MM.1S (cell line): ENCODE measurements around the gene MYO5C.

Experiments used
- EZH2 ChIP-seq: fragments of 300-600 bp; sonication (generic); optimal IDR thresholded peaks from 2 replicates; pipeline ENCODE3; 2017; ENCODE audit warnings: low read depth, mild to moderate bottlenecking, antibody characterized with exemption, low read length, mixed read lengths
- EZH2phosphoT487 ChIP-seq: fragments of 300-600 bp; sonication (generic); IDR thresholded peaks from 2 replicates; pipeline ENCODE4 v1.6.1; 2018; ENCODE audit warnings: antibody characterized with exemption, low read length
- TF ChIP-seq, protein P1 (sequence below): fragments of 300-600 bp; sonication (generic); IDR thresholded peaks from 2 replicates; pipeline ENCODE4 v1.5.1; 2016; ENCODE audit warnings: antibody characterized with exemption, low read length, mixed read lengths

DNA sequence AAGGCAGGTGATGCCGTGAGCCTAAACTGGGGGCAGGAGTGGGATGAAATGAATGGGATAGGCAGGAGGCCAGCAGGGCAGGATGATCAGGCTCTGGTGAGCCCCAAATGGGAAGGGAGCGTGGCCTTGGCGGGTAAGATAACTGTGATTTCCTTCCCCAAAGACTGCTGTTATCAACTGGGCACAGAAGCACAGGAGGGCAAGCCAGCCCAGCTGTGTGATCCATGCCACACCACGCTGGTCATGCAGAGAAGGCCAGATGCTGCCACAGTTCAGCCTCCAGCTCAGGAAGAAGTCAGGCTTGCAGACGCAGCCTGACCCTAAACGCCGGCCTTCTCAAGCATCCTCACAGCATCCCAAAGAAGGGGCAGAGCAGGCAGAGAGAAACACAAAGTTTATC lies 52.3 kb downstream of the MYO5C start:
- TF ChIP-seq, protein P1, sequence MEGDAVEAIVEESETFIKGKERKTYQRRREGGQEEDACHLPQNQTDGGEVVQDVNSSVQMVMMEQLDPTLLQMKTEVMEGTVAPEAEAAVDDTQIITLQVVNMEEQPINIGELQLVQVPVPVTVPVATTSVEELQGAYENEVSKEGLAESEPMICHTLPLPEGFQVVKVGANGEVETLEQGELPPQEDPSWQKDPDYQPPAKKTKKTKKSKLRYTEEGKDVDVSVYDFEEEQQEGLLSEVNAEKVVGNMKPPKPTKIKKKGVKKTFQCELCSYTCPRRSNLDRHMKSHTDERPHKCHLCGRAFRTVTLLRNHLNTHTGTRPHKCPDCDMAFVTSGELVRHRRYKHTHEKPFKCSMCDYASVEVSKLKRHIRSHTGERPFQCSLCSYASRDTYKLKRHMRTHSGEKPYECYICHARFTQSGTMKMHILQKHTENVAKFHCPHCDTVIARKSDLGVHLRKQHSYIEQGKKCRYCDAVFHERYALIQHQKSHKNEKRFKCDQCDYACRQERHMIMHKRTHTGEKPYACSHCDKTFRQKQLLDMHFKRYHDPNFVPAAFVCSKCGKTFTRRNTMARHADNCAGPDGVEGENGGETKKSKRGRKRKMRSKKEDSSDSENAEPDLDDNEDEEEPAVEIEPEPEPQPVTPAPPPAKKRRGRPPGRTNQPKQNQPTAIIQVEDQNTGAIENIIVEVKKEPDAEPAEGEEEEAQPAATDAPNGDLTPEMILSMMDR, result no peak
- TF ChIP-seq EZH2 (no peak), EZH2phosphoT487 (no peak)
